Stimulated activated CD4-positive, alpha-beta T cell treated with anti-CD3 and anti-CD28 coated beads, Interleukin-12 subunit alpha, Interleukin-12 subunit beta, amount 100 ng/mL, for 48 hours (primary cell): Measurements from ENCODE around the gene DNASE1.
"Not testable (repeated sequence)": the region's sequence is repeated elsewhere in the genome, so short reads cannot be mapped to it uniquely, and the experiment has no call there.

Experiments used
- DNase-seq, 3 donors: peaks; one replicate each; pipeline ENCODE4 v3.0.0-alpha.2; 2020; ENCODE audit warnings: low read depth in 2 of 3, low spot score in 1 of 3

Gene DNASE1

GRCh38 chr16:3654249-3654991 is at the start of gene DNASE1:
Gene DNASE1, plus strand, starts transcription at chr16:3654691. Its CDS starts 683 bp downstream, at chr16:3655374.
- DNase-seq, result peak; percentile 32 to 54 (median 40)

- DNase-seq, result no peak
Observed at GRCh38 chr16:3606441-3606840, 48.0 kb upstream of the DNASE1 start.

- DNase-seq, result no peak
Observed at GRCh38 chr16:3607161-3607560, 47.3 kb upstream of the DNASE1 start.

GRCh38 chr16:3607634-3608033 is 46.9 kb upstream of the DNASE1 start:
- DNase-seq, result no peak

- DNase-seq, result no peak
Observed at GRCh38 chr16:3608069-3608468, 46.4 kb upstream of the DNASE1 start.

GRCh38 chr16:3608976-3609375 is 45.5 kb upstream of the DNASE1 start:
- not testable (repeated sequence) for DNase-seq

GRCh38 chr16:3609895-3610697 is 44.4 kb upstream of the DNASE1 start:
- DNase-seq, result no peak

- no peak for DNase-seq
Observed at GRCh38 chr16:3610698-3611145, 43.8 kb upstream of the DNASE1 start.

GRCh38 chr16:3611146-3611975 is 43.1 kb upstream of the DNASE1 start, which contains the start of gene SLX4:
Gene SLX4, minus strand, starts transcription at chr16:3611606. Its CDS starts 2,642 bp downstream, at chr16:3608964.
- DNase-seq, result peak; percentile 74 to 86 (median 81)

GRCh38 chr16:3612510-3613466 is 41.7 kb upstream of the DNASE1 start:
- DNase-seq, result no peak

- no peak for DNase-seq
Observed at GRCh38 chr16:3618769-3619141, 35.7 kb upstream of the DNASE1 start.

GRCh38 chr16:3623642-3624041 is 30.8 kb upstream of the DNASE1 start:
- DNase-seq, result no peak

GRCh38 chr16:3625331-3625730 is 29.2 kb upstream of the DNASE1 start:
- DNase-seq, result no peak

GRCh38 chr16:3625911-3626732 is 28.4 kb upstream of the DNASE1 start:
- no peak for DNase-seq

- DNase-seq, result peak in 1 of 3 donors; percentile 19
Observed at GRCh38 chr16:3637371-3637923, 17.0 kb upstream of the DNASE1 start.

GRCh38 chr16:3638916-3639644 is 15.4 kb upstream of the DNASE1 start:
- DNase-seq, result no peak

- no peak for DNase-seq
Observed at GRCh38 chr16:3640207-3640606, 14.3 kb upstream of the DNASE1 start.
